Germinal center (tissue), 1 donor: ENCODE results near the gene DNAJC6.
"Not testable (repeated sequence)": the region's sequence is repeated elsewhere in the genome, so short reads cannot be mapped to it uniquely, and the experiment has no call there.

Experiments
- DNase-seq: peaks from one replicate; pipeline ENCODE4 v3.0.0; 2012; ENCODE audit warnings: mixed read lengths, low spot score

The DNAJC6 gene

GRCh38 chr1:65431111-65431705 lies 121.9 kb downstream of the DNAJC6 start:
- peak; percentile 15 for DNase-seq

- DNase-seq, result no peak
Observed at GRCh38 chr1:65432918-65433317, 123.6 kb downstream of the DNAJC6 start.

- DNase-seq, result no peak
Observed at GRCh38 chr1:65434255-65434654, 124.9 kb downstream of the DNAJC6 start.

- no peak for DNase-seq
Observed at GRCh38 chr1:65434760-65435159, 125.4 kb downstream of the DNAJC6 start.

GRCh38 chr1:65435987-65436386 lies 126.6 kb downstream of the DNAJC6 start:
- no peak for DNase-seq

GRCh38 chr1:65437616-65438015 lies 128.3 kb downstream of the DNAJC6 start:
- no peak for DNase-seq

GRCh38 chr1:65440322-65440900 lies 131.1 kb downstream of the DNAJC6 start:
- DNase-seq, result no peak

GRCh38 chr1:65440915-65441314 lies 131.6 kb downstream of the DNAJC6 start:
- no peak for DNase-seq

GRCh38 chr1:65441464-65441863 lies 132.1 kb downstream of the DNAJC6 start:
- DNase-seq, result no peak

GRCh38 chr1:65442442-65442841 lies 133.1 kb downstream of the DNAJC6 start:
- no peak for DNase-seq

- no peak for DNase-seq
Observed at GRCh38 chr1:65443647-65444046, 134.3 kb downstream of the DNAJC6 start.

- no peak for DNase-seq
Observed at GRCh38 chr1:65444128-65444640, 134.8 kb downstream of the DNAJC6 start.

- DNase-seq, result no peak
Observed at GRCh38 chr1:65445837-65446236, 136.5 kb downstream of the DNAJC6 start.

- DNase-seq, result no peak
Observed at GRCh38 chr1:65449214-65449823, 140.0 kb downstream of the DNAJC6 start.

GRCh38 chr1:65455678-65456077 lies 146.3 kb downstream of the DNAJC6 start:
- DNase-seq, result not testable (repeated sequence)

- DNase-seq, result no peak
Observed at GRCh38 chr1:65456481-65456880, 147.1 kb downstream of the DNAJC6 start.

GRCh38 chr1:65457868-65458267 lies 148.5 kb downstream of the DNAJC6 start:
- no peak for DNase-seq

- no peak for DNase-seq
Observed at GRCh38 chr1:65458730-65459396, 149.5 kb downstream of the DNAJC6 start.

- DNase-seq, result peak; percentile 18
Observed at GRCh38 chr1:65459397-65459768, 150.0 kb downstream of the DNAJC6 start.
